Measurements from ENCODE around the gene SSRP1.
"Not testable (repeated sequence)": the region's sequence is repeated elsewhere in the genome, so short reads cannot be mapped to it uniquely, and the experiment has no call there.

SSRP1 gene

DNA sequence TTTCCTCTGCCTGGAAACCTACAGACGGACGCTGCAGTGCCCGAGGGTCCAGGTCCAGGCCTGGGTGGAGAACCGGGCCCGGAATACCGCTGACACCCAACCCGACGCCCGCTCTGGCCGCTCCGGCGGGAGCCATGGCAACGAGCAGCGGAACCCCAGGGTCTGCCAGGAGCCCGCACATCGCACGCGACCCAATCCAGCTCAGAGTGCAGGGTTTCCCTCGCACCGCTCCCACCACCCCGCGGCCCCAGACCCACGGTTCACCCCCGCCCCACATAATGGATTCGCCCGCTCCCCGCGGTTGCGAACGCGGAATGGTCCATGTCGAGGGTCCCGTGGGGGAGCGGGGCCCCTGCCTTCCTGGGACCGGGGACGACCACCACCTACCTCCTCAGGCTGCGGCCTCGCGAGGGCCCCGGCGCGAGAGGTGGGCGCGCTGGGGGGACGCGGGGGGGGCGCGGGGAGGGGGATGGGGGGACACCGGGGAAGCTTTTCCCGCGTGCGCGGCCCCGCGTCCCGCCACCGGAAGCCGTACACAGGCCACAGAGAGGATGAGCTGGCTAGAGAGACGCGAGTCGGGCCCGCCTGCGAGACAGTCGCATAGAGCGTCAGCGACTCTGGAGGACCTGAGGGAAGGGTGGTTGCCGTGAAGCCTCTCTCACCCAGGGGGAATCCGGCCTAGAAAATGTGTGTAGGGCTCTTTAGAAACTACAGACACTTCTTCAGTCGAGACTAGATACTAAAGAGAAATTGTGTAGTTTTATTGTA, at the start of gene SSRP1:
TSS of gene SSRP1 (minus strand) at position 550 of the 768 bp plus-strand sequence. CDS start 771 bp downstream, outside the sequence.
- peak; percentile 92 for DNase-seq (ENCODE audit: low spot score)

GRCh38 chr11:57380975-57381374, 45.3 kb upstream of the SSRP1 start, which contains the start of gene PRG3:
TSS of gene PRG3 (minus strand) at chr11:57381150. CDS start at chr11:57380708, 442 bp downstream.
- no peak for DNase-seq (ENCODE audit: low spot score)

DNA sequence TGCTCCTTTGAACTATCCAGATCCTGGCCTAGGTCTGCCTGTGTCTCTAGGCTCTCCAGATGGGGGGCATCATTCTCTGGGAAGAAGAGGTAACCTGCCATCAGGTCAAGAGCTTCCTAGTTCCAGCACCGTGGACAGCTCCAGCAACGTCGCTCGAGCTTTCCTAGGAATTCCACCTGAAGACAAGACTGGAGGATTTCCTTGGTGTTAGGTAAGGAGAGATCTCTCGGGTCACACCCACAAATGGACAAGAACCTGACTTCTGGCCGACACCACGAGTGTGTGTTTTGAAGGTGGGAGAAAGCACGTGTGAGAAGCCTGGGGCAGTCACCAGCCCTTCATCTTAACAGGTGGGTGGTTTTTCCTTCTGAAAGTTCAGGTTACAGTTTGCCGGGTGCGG, 44.0 kb upstream of the SSRP1 start:
- DNase-seq (ENCODE audit: low spot score): no peak

DNA sequence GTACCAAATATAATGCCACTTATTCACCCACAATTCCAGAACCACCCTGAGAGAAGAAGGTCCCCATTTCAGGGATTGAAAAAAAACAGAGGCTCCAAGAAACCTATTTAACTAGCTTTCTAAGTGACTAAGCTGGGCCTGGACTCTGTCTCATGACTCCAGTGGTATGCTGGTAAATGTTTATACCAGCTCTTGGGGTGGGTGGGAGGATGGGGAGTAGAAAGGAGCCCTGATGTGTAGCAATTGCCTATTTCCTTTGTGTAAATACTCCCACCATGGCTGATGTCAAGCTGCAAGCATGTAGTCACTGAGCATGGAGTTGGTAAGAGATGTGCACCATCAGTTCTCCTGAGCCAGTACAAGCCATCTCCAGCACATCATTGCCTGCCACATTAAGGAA, 42.5 kb upstream of the SSRP1 start:
- no peak for DNase-seq (ENCODE audit: low spot score)

DNA sequence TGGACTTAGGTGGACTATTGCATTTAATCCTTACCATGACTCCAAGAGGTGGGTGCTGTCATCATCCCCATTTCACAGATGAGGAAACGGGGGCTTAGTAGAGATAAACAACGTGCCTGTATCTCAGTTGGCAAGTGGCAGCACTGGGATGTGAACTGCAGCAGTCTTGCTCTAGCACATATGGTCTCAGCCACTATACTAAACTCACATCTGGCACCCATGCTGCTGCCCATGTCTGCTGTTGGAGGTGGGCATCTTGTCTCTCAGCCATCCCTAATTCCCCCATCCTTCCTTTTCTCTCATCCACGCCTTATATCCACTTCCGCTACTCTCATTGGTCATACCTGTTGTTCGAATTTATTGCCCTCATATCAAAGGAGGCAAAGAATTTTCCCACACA, 41.4 kb upstream of the SSRP1 start:
- no peak for DNase-seq (ENCODE audit: low spot score)

DNA sequence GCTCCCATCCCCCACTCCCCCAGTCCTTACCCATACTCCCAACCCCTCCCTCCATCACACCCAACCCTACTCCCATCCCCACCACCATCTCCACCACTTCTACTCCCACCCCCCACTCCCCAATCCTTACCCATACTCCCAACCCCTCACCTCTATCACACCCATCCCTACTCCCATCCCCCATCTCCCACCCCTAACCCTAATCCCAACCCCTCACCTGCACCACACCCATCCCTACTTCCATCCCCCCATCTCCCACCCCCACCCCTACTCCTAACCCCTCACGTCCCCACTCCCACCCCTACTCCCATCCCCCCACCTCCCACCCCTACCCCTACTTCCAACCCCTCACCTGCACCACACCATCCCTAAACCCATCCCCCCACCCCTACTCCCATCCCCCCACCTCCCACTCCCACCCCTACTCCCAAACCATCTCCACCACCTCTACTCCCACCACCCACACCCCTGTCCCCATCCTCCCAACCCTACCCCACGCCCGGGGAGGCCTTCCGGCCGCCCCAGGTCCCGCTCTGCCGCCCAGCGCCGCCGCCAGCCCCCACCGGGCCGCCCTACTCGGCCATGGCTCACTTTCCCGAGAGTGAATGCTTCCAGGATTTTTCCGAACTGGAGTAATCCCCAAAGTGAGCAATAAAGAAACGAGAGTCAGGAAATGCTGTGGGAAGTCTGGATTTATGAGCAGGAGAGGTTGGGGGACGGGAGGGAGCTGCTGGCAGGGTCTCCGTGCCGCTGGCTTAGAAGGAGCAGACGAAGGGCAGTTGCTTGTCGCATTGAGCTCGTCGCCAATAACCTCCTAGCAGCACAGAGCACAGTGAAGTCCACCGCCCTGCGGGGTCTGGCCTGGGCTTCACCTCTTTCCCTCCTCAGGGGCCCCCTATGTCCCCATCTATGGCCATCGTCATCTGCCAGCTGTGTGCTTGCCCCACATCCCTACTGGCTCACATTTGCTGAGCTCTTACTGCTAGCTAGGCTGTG, 40.7 kb upstream of the SSRP1 start:
- DNase-seq (ENCODE audit: low spot score): no peak

DNA sequence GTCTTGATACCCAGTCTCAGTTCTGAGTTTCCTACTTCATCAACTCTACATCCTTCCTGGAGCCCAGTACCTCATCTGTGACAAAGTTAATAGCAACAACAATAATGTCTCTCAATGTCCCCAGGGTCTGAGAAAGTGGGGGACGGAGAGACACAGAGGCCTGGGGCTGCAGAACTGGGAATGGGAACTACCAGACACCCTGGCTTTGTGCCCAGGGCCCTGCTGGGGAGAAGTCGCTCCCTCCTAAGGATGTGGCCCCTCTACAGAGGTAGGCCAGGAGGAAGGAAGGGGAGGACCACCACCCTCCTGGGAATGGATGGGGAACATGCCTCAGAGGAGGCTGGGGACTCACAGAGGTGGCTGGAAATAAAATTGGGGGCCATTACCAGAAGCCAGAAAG, 39.8 kb upstream of the SSRP1 start:
- DNase-seq (ENCODE audit: low spot score): no peak

- no peak for DNase-seq (ENCODE audit: low spot score)
These were observed 39.3 kb upstream of the SSRP1 start for GRCh38 chr11:57374966-57375365.

GRCh38 chr11:57373146-57373545, 37.5 kb upstream of the SSRP1 start:
- DNase-seq (ENCODE audit: low spot score): no peak

- no peak for DNase-seq (ENCODE audit: low spot score)
These were observed 35.2 kb upstream of the SSRP1 start for GRCh38 chr11:57370941-57371340.

GRCh38 chr11:57370251-57370650, 34.6 kb upstream of the SSRP1 start:
- no peak for DNase-seq (ENCODE audit: low spot score)

GRCh38 chr11:57368845-57369232, 33.1 kb upstream of the SSRP1 start:
- DNase-seq (ENCODE audit: low spot score): no peak

DNA sequence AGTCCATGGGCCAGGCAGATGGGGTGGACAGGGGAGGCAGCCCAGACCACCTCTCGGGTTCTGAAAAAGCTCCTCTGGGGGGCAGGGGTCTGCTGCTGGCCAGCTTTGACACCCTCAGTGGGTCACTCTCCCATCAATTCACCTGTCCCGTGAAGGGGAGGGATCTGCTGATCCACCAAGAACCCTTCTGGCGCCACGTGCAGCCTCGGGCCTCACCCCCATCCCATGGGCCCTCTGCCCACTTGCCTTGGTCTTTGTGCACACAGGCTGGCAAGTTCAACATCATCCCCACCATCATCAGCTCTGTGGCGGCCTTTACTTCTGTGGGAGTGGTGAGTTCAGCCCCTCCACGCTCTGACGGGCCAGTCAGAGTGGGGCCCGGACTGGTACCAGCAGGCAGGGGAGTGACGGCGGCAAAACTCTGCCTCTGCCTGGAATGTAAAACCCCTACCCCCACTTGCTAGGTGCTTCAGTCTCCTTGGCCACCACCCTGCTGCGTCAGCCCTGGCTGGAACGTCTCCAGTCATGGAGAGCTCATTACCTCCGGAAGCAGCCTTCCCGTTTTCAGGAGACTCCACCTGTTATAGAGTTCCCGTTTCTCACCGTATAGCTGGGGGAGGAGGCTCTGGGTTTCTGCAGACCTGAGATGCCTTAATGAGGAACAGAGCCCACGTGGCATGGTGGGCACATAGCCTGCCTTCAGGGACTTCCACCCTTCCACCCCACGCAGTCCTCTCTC, 32.6 kb upstream of the SSRP1 start:
- no peak for DNase-seq (ENCODE audit: low spot score)

DNA sequence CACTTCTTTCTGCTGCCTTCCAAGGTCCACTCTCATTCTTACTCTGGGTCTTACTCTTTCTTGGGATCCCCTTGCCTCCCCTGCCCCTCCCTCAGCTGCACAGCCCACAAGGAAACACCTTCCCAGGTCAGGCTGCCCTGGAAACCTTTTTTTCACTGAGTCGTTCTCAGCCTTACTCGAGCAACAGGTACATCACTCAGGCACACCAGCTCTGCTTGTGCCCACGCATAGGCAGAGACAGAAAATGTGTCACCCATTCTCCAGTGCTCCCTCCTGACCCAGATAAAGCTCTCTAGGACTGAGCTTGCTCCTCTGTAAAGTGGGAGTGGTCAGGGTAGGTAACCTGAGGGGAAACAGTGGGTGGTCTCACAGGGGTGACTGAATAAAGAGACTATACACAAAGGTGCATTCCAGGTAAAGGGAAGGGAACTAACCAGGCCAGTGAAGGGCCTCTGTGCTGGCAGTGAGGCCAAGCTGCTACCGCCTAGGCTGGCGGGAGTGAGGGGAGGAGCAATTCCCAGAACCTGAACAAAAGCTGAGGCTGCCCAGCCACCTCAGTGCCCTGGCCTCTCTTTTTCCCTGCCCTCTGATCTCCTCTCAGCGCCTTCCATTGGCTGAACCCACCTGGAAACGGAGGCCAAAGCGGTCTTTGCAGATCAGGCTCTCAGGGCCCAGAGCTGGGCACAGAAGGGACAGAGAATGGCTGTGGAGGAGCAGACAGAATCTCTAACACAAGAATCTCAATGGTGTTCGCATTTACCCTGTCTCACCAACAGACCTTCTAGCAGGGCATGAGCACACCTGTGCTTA, 29.4 kb upstream of the SSRP1 start:
- no peak for DNase-seq (ENCODE audit: low spot score)

DNA sequence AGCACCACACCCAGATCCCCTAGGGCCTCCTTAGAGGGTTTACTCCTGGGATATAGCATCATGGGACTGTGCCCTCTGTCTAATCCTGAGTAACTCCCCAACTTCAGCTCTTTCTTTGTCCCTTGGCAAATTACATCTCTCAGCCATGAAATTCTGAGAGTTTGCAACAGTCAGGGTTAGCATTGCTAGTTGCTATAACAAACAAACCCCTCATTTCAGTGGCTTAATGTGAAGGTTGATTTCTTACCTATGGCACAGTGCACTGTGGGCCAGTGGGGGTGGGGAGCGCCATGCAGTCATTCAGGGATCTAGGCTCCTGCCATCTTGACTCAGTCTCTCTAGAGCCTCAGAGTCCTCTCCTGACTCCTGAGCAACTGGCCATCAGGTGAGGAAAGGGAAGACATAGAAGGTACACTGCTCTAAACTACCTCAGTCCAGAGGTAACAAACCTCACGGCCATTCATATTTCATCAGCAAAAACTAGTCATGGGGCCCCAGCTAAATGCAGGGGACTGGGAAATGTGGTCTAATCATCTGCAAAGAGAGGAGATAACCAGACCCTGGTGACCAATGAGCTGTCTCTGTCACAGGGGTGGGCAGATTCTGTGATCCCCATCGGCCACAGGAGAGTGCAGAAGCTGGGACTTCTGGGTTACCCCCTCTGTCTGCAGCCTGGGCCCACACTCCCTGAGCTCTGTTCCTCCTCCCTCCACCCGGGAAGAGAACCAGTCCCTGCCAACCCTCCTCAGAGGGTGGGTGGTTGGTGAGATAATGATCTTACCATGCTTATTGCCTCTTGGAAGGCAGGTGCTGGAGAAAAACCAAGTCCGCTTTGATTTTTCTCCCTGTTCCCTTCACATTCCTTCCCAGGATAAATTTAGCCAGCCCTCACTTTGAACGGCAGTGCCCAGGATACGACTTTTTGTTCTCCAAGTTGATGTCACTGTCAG, 27.7 kb upstream of the SSRP1 start:
- DNase-seq (ENCODE audit: low spot score): no peak

DNA sequence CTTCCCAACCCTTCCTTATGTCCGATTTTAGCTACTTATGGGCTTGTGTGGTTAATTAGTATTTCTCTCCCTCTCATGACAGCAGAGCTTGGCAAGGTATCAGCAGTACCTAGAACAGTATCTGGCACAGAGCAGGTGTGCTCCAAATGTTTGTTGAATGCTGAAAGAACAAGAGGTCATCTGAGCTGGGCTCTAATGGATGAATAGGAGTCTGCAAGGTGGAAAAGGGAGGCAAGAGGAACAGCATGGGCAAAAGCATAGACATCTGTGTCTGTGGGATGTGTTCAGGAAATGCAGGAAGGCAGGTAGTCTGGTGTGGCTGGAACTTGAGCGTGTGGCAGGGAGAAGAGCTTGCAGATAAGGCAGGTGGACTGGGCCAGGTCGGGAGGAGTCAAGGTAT, 26.2 kb upstream of the SSRP1 start:
- DNase-seq (ENCODE audit: low spot score): no peak

- not testable (repeated sequence) for DNase-seq (ENCODE audit: low spot score)
These were observed 25.7 kb upstream of the SSRP1 start for GRCh38 chr11:57361420-57361819.

DNA sequence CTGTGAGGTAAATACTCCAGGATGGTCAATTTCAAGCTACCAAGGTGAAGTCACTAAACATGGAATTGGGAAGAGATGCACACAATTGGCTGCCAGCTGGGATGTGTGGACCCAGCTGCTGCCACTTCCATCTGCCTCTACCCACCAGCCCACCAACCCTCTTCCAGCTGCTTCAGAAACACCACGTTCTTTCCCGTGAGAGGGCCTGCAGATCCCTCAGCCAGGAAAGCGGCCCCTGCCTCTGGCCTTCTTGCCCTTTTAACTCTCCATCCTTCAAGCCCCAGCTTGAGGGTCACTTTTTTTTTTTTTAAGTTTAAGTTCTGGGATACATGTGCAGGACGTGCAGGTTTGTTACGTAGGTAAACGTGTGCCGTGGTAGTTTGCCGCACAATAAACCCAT, 25.3 kb upstream of the SSRP1 start:
- no peak for DNase-seq (ENCODE audit: low spot score)

DNA sequence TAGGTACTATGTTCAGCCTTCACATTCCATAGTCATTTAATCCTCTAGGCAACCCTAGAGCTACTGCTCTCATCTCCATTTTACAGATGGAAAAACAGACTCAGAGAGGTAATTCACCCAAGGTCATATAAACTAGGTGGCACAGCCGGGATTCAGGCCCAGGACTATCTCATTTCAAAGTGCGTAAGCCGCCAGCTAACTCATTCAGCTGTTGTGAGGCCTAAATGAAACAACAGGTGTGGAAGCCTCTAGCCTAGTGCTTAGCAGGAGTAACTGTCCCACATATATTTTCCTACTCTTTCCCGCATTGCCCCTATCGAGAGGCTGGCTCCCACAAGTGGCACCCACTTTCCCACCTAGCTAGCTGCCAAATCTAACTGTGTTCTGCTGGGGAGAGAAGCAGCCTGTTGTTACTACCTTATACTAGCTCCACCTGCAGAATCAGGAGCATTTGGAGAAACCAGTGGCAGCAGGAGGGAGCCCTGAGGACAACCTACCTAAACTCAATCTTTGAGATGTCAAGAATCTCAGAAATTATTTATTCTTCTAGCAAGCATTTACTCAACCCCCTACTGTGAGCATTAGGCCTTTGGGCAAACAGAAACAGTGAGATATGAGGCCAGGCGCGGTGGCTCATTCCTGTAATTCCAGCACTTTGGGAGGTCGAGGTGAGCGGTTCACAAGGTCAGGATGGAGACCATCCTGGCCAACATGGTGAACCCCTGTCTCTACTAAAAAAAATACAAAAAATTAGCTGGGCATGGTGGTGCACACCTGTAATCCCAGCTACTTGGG, 24.4 kb upstream of the SSRP1 start:
- no peak for DNase-seq (ENCODE audit: low spot score)
